Measurements from ENCODE around the gene CLIP3.
"Not testable (repeated sequence)": the region's sequence is repeated elsewhere in the genome, so short reads cannot be mapped to it uniquely, and the experiment has no call there.

Gene CLIP3

GRCh38 chr19:36032251-36033104 lies at the start of gene CLIP3:
Gene CLIP3, minus strand, starts transcription at chr19:36032873. Its CDS starts 516 bp downstream, at chr19:36032357.
- in situ Hi-C loops (cut with MboI; ENCODE audit: low sequenced_read_pairs): no loop called here

GRCh38 chr19:36081894-36082293 lies 49.2 kb upstream of the CLIP3 start:
- in situ Hi-C loops (cut with MboI; ENCODE audit: low sequenced_read_pairs): no loop called here

- in situ Hi-C loops (cut with MboI; ENCODE audit: low sequenced_read_pairs): no loop called here
Measured at GRCh38 chr19:36081385-36081784, 48.7 kb upstream of the CLIP3 start.

- in situ Hi-C loops (cut with MboI; ENCODE audit: low sequenced_read_pairs): no loop called here
Measured at GRCh38 chr19:36079389-36079945, 46.8 kb upstream of the CLIP3 start.

GRCh38 chr19:36073121-36073876 lies 40.6 kb upstream of the CLIP3 start:
- in situ Hi-C loops (cut with MboI; ENCODE audit: low sequenced_read_pairs): no loop called here

- in situ Hi-C loops (cut with MboI; ENCODE audit: low sequenced_read_pairs): no loop called here
Measured at GRCh38 chr19:36072081-36072480, 39.4 kb upstream of the CLIP3 start.

- in situ Hi-C loops (cut with MboI; ENCODE audit: low sequenced_read_pairs): not testable (repeated sequence)
Measured at GRCh38 chr19:36068810-36069499, 36.3 kb upstream of the CLIP3 start.

GRCh38 chr19:36067681-36068080 lies 35.0 kb upstream of the CLIP3 start:
- in situ Hi-C loops (cut with MboI; ENCODE audit: low sequenced_read_pairs): no loop called here

- in situ Hi-C loops (cut with MboI; ENCODE audit: low sequenced_read_pairs): no loop called here
Measured at GRCh38 chr19:36064826-36065225, 32.2 kb upstream of the CLIP3 start.

GRCh38 chr19:36061367-36061766 lies 28.7 kb upstream of the CLIP3 start:
- in situ Hi-C loops (cut with MboI; ENCODE audit: low sequenced_read_pairs): no loop called here

- in situ Hi-C loops (cut with MboI; ENCODE audit: low sequenced_read_pairs): no loop called here
Measured at GRCh38 chr19:36060430-36060829, 27.8 kb upstream of the CLIP3 start.

- in situ Hi-C loops (cut with MboI; ENCODE audit: low sequenced_read_pairs): no loop called here
Measured at GRCh38 chr19:36059180-36059910, 26.7 kb upstream of the CLIP3 start.

- in situ Hi-C loops (cut with MboI; ENCODE audit: low sequenced_read_pairs): no loop called here
Measured at GRCh38 chr19:36058481-36059179, 26.0 kb upstream of the CLIP3 start.

GRCh38 chr19:36054733-36055686 lies 22.3 kb upstream of the CLIP3 start, which contains the start of gene WDR62:
Gene WDR62, plus strand, starts transcription at chr19:36054897. Its CDS starts 75 bp downstream, at chr19:36054972.
- in situ Hi-C loops (cut with MboI; ENCODE audit: low sequenced_read_pairs): no loop called here

- in situ Hi-C loops (cut with MboI; ENCODE audit: low sequenced_read_pairs): no loop called here
Measured at GRCh38 chr19:36054119-36054732, 21.6 kb upstream of the CLIP3 start, which contains the start of gene THAP8. Gene THAP8, minus strand, starts transcription at chr19:36054285. Its CDS starts 68 bp downstream, at chr19:36054217.

- in situ Hi-C loops (cut with MboI; ENCODE audit: low sequenced_read_pairs): no loop called here
Measured at GRCh38 chr19:36051637-36052036, 19.0 kb upstream of the CLIP3 start.

GRCh38 chr19:36051236-36051635 lies 18.6 kb upstream of the CLIP3 start:
- in situ Hi-C loops (cut with MboI; ENCODE audit: low sequenced_read_pairs): no loop called here

- in situ Hi-C loops (cut with MboI; ENCODE audit: low sequenced_read_pairs): no loop called here
Measured at GRCh38 chr19:36049080-36049698, 16.5 kb upstream of the CLIP3 start.

Data from HL-60/S4 treated with retinoic acid at 250 ng/mL for 4 days and 3 days (cell line).